DND-41 (cell line): ENCODE measurements around the gene RPGRIP1L.

Source experiments
- CTCF ChIP-seq: IDR thresholded peaks from 2 replicates; pipeline ENCODE4 v1.5.1; 2012; ENCODE audit warnings: borderline replicate concordance, low read length, moderate library complexity, mild to moderate bottlenecking; ENCODE audit not compliant: poor library complexity, severe bottlenecking; ENCODE audit errors: extremely low read depth
- EZH2 ChIP-seq: IDR thresholded peaks from 3 replicates; pipeline ENCODE4 v1.6.1; 2012; ENCODE audit warnings: borderline replicate concordance, low read depth, mild to moderate bottlenecking, moderate library complexity, low read length, inconsistent platforms; ENCODE audit not compliant: severe bottlenecking

DNA sequence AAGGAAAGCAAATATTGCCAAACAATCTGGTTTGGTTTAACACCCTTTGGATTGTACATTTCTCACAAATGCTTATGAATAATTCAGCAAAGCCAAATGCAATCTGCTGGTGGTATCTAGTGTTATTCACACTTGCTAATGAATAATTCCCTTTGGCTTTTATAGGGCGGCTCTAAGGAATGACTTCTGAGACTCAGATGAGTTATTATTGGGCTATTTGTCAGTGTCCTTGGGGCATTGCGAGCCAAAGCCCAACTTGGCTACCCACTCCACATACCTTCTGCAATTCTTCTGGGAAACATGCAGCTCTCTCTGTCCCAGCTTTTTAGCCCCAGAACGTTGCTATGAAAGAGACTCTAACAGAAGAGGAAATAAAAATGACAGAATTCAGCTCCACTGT lies 41.4 kb upstream of the RPGRIP1L start:
- TF ChIP-seq CTCF (no peak), EZH2 (no peak)
